Stimulated activated CD8-positive, alpha-beta memory T cell treated with anti-CD3 and anti-CD28 coated beads, Interleukin-4, amount 100 ng/mL, for 4 hours (primary cell): Measurements from ENCODE around the gene NRIP3.
A peak's percentile ranks its signal among the peaks of the same experiment; 100 is the strongest.

Experiments used
- DNase-seq, 2 donors: peaks; one replicate each; pipeline ENCODE4 v3.0.0-alpha.2; 2020; ENCODE audit warnings: low read depth in 2 of 2, low spot score in 1 of 2

The NRIP3 gene

DNA sequence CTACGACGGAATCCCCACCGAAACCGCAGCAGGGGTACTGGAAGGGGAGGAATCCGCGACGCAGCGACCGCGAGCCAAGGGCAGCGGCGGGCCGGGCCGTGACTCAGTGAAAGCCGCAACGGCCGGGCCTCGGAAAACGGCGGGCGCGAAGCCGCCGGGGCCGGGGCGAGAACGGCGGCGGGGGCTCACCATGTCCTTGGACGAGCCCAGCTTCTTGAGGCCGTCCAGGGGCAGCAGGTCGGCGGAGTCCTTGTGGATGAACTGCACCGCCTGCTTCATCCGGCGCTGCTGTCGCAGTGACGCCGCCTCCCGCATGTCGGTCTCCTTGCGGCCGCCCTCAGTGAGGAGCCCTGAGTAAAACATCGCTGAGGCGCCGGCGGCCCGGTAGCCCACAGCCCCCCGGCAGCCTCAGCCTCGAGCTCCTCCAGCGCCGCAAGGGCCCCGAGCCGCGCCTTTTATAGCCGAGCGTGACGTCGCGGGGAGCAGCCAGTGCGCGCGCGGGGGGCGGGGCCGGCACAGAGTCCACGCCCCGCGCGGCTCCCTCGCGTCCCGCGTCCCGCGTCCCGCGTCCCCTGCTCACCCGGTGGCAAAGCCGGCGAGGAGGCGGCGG, at the start of gene NRIP3:
Gene NRIP3 (minus strand): TSS at position 429 of the 610 bp plus-strand sequence. CDS start 66 bp downstream, at position 363.
- DNase-seq = peak; percentile 50 to 51

DNA sequence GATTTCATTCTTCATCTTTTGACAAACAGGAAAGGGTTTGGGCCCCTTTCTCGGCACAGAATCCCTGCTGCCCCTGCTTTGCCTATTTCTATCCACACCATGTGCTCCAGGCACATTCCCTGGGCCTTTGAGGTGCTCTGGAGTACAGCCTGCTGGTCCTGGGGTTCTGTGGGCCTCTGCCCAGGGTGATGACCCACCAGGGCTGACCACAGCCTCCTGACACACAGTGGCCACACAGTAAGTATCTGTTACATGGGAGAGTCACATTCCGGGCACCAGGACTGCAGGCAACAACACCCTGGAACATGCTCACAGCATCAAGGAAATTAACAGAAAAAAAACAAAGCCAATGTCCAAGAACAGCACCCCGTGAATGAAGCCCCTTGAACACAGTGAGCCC, 48.5 kb upstream of the NRIP3 start:
- DNase-seq = no peak

DNA sequence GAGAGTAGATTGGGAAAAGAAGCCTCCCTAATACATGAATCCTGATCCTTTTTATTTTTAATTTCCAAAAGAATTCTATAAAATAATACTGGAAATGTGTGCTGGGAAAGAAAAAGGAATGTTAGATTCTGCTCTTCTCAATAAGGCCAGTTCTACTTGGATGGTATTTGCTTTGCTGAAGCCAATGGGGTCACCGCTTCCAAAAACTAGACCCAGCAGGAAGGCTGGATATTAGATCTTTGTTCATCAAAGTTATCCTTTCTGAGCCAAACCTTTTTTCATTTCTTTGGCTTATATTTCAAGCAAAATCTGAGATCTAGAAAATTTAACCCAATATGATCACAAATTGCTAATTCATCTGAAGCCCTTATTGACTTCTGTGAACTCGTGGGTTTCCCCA, 46.2 kb upstream of the NRIP3 start:
- no peak for DNase-seq

DNA sequence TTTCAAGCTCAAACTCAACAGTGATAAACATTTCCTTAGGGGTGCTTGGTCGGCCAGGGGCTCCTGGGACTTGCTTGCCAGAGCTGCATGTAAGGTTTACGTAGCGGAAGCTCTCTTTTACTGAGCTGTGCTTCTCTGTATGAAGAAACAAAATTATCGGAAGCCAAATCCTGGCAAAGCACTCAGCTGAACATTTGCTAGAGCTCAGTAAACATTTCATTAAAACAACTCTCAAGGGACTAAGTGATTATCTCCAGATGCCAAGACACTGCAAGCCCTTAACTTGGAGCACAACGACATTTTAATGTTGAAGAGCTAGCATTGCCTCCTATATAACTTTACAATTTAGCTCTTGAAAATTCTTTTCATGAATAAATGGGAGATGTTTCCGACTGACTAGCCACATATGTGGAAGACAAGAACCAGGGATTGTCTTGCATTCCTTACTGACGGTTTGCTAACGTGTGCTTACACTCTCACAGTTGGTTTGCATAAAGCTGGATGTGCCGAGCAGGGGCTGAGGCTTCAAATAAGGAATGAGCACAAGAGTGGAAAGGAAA, 44.2 kb upstream of the NRIP3 start:
- DNase-seq = no peak

DNA sequence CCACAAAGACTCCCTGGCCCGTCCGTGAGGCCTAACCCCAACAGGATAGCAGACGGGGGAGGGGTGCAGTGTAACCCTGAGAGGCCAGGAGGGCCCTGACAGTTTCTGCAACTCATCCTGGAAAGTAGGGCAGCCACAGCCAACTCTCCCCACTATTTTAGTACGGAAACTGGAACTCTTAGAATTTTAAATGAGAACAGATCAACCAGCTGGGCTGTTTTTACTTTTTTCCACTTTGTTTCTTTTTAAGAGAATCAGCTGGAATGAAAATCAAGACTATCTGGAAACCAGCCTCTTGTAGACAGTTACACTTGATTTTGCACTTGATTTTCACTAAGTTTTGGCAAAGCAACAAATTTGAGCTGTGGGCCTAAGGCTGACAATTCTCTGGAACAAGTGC, 42.7 kb upstream of the NRIP3 start:
- DNase-seq = no peak

DNA sequence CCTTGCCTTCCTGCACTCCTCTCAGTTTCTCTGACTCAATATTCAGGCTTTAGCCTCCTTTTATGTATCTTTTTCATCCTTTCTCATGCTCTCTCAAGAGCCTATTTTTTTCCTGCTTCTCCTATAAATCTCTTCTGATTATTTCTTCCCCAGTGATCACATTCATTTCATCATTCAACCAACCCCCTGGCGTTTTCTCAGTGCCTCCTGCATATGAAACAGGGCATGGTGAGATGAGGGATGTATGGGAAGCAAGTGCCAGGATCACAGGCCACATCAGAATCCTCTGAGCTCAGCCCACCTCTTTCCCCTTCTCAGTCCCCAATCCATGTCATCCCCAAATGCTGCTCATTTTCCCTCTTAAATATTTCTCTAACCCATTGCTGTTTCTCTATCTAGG, 38.7 kb upstream of the NRIP3 start:
- DNase-seq = no peak

DNA sequence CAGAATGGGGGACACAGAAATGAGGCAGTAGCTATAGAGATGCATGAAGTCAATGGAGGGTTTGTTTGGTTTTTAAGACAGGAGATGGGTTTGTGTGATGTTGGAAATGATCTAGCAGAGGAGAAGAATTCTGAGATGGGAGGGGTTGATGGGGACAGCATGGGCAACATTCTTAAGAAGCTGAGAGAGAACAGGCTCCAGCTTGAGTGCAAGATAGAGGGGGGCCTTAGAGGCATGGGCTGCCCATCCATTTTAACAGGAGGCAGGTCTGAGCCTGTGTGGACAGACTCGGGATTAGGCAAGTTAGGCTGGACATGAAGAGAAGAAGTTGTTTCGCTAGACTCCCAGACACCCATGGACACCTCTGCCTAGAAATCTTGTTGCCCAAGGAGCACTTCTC, 37.9 kb upstream of the NRIP3 start:
- no peak for DNase-seq

DNA sequence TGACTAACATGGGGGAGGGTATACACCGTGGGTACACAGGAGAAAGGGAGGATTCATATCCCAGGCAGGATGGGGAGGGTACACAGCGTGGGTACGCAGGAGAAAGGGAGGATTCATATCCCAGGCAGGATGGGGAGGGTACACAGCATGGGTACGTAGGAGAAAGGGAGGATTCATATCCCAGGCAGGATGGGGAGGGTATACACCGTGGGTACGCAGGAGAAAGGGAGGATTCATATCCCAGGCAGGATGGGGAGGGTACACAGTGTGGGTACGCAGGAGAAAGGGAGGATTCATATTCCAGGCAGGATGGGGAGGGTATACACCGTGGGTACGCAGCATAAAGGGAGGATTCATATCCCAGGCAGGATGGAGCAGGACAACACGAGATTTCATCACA, 36.6 kb upstream of the NRIP3 start:
- DNase-seq = no peak

DNA sequence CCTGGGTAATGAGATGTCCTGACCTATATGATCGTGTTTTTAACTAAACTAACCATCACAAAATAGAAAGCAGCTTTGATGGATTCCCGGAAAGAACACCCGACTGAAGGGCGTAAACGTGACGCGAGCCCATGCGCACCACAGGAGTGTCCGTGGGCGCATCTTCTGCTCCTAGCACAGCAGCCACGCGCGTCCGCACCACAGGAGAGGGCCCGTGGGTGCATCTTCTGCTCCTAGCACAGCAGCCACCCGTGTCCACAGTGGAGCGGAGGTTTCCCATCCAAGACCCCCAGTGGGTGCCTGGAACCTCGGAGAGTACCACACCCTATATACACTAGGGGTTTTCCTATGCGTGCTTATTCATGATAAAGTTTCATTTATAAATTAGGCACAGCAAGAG, 36.1 kb upstream of the NRIP3 start:
- DNase-seq = no peak

DNA sequence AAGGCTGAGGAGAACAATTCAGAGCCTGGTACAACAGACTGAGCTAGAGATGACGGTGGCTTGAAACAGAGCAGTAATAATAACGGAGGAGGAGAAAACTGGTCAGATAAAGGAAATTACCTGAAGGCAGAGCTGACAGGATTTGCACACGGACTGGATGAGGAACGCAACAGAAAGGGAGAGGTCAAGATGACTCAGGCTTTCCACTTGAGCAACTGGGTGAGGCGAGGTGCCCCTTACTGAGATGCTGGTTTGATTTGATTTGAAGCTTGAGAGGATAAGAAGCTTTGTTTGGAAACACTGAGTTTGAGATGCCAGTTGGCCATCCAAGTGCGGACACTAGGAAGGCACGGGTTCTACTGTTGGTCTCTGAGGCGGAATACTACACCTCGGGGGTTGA, 35.4 kb upstream of the NRIP3 start:
- no peak for DNase-seq

DNA sequence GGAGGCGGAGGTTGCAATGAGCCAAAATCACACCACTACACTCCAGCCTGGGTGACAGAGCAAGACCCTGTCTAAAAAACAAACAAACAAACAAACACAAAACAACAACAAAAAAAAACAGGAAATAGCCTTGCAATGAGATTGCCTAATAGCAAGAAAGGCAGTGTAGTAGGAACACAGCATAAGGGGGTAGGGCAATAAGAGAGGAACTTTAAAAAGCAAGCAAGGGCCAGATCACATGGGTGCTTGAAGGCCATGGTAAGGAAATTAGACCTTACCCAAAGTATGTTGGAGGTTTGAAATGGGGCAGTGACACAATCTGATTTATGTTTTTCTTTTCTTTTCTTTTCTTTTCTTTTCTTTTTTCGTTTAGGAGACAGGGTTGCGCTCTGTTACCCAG, 34.7 kb upstream of the NRIP3 start:
- no peak for DNase-seq

DNA sequence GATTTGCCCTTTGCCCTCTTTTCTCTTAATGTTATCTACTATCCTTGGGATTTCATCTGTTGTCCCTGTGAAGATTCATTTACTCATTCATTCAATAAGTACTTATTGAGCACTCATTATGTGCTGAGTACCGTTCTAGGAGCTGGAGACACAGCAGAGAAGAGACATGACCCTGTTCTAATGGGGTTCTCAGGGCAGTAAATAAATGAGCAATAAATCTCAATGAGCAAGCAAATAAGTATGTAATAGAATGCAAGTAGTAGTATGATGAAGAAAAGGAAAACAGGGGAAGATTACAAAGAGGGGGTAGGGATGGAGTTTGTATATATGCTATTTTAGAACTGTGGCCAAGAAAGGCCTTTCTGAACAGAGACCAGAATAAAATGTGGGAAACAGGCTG, 34.2 kb upstream of the NRIP3 start:
- DNase-seq = no peak

DNA sequence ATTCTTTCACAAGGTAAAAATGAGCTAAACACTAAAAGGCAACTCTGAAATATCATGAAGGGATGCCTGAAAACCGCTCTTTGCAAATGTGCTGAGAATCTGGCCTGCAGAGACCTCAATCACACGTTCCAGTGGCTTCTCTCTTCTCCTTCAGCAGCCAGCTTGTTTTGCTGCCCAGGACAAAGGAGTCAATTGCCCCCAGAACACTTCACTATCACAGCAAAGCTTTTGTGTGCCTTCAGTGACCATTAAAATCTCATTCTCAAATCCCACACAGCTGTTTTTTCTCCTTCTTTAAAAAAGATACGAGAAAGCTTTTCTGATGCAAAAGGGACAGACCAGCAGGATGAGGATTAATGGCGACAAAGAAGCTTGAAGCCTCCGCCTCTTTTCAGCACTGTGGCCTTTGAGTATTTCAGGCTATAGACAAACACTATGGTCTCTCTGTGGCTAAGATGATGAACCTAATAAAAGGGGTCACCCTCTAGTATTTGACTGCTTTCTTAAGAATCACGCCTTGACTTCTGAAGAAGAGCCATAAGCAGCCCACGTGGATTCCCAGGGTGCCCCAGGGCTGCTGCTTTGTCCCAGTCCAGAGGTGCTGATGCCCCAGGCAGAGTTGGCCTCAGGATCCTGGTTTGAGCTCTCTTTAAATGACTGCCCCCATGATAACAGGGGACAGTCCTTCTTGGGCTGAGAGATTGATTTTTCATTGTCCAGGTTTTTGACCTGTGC, 33.4 kb upstream of the NRIP3 start:
- no peak for DNase-seq

DNA sequence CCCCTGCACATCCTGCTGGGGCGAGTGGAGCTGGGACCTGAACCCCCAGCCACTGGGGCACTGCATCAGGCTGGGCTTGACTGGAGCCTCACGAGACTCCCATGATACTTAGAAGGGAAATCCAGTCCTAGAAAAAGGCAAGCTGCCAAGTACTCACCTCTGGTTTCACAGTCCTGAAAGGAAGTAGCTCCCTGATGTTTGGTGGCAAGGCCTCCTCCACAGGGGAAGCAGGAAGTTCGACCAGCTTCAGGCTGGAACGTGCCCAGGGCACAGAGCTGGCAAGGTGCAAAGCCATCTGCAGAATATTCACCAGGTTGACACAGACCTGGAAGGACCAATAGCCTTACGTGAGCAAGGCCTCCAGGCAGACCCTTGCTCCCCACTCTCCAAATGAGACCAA, 26.8 kb upstream of the NRIP3 start:
- no peak for DNase-seq

DNA sequence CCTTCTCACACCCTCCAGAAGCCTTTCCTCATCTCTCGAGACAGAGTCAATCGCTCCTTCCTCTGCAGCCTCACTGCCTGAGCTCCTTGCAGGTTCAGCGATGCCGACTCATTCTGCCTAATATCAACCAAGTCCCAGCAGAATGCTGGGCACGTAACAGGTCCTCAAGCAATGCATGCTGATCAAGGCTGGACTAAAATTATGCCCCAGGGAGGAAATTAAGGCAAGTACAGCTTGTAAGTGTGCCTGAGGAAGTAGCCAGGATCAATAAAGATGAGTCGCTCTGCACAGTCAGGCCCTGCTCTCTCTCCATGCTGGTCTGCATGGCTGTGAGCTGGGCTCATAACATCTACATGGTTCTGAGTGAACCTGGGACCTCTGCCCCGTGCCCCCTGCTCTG, 25.6 kb upstream of the NRIP3 start:
- DNase-seq = no peak

DNA sequence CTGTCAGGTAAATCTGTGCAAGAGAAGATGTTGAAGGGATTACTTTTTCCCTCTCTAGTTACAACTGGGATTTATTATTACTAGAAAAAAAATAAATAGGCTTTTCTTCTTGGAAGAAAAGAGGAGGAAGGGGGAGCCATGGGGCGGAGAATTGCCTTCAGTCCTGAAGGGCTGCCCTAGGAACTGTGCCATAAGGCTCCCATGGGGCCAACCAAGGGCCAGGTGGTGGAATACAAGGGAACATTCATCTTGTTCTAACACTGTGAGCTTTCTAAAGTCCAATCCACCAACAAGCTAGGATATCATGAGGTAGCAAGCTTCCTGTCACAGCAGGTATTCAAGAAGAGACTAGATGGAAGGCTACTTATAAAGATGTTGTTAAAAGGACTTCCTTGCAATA, 24.8 kb upstream of the NRIP3 start:
- no peak for DNase-seq

DNA sequence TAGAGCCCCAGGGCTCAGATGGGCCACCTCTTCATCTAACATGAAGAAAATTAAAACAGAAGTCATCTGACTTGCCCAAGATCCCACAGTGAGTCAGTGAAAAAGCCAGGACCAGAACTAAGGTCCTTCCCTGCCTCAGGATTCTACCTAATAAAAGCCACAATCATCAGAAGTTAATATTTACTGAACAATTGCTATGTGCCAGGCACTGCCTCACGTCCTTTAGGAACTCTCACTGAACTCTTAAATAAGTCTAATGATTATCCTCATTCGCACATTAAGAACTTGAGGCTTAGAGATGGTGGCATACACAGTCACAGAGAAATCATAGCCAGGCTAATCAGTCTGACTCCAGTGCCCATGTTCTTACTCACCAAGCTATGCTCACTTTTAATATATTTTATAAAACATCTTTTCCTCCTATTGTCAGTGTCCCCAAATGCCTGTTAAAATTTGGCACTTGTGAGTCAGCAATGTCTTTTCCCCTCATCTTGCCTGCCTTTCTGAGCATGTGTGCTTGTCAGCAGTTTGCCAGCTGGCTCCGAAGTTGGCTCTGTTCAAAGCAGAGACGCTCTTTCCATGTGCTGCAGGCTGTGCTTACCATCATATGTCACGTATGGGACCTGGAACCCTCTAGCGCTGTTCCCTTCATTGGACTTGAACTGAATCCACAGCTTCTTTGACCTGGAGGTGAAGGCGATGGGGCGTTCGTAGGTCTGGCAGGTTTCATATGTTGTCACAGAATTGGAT, 21.5 kb upstream of the NRIP3 start:
- no peak for DNase-seq

DNA sequence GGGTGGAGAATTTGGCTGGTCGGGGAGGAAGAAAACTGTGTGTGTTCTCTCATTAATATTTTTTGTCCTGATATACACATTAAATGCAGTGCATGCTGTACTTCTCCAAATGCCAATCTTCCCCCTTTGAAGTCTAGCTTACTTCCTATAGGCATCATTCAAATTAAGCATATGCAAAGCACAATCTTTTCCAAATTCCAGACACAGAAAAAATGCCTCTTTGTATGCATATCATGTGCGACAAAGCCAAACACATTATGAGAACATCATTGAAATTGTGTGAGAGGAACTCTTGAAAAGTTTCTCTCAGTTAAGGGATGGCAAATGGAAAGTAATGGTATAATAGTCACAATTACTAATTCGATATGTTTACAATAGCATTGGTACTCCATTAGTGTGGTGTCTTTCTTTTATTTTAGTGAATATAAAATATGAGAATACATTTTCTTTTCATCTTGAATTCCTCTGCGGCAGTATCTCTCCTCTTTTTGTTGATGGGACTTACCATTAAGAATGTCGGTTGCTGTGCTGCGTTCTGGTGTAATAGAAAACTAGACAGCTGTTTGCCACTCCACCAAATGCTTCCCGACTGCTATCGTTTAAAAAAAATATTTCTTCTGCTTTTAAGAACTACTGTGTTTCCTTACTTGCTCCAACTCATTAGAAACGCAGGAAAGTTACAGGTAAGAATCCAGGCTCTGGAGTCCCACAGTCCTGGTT, 19.3 kb upstream of the NRIP3 start:
- DNase-seq = no peak

DNA sequence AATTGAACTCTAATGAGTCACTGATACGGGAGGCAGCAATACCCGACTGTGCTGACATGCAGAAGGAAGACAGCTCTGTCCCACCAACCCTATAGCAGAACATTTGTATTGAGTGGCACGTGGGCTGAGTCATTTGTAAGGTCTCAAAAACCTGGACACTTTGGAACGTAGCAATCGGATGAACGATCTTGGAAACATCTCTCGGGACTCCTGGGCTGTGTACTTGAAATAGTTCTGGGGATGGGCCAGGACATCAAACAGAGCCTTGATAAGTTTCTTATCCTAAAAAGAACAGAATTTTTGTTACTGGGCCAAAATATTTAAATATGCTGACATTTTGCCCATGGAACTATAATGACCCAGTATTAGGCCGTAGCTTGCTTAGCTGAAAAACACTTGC, 17.1 kb upstream of the NRIP3 start:
- DNase-seq = no peak

DNA sequence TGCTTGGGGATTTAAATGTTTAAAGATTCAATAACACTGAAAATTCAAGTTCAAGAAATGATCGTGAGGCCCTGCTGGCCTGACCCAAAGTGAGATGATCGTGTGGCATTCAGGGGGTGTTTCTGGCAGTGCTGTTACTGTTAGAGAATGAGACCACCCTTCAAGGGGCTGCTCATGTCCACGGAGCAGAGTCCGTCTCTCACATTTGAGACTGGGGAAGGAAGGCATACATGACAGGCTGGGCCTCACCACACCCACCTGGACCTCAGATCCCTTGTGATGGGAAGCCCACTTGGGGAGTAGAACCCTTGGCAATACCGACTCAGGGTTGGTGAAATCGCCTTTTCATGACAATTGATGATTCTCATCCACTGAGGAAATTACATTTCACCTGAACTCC, 16.1 kb upstream of the NRIP3 start:
- no peak for DNase-seq

DNA sequence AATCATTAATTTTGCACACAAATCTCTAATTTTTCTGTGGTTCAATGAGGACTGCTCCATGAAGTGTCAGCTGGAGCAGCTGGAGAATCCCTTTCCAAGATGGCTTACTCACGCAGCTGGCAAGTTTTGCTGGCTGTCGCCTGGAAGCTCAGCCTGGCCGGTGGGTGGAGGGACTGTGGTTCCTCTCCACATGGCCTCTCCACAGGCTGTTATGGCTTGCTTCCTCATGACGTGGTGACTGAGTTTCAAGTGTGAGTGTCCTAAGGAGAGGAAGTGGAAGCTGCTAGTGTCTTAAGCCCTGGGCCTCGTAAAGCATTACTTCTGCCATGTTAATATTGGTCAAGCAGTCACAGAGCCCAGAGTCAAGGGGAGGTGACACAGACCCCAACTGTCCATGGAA, 14.0 kb upstream of the NRIP3 start:
- DNase-seq = no peak
